ENCODE measurements around the gene LEO1.

DNA sequence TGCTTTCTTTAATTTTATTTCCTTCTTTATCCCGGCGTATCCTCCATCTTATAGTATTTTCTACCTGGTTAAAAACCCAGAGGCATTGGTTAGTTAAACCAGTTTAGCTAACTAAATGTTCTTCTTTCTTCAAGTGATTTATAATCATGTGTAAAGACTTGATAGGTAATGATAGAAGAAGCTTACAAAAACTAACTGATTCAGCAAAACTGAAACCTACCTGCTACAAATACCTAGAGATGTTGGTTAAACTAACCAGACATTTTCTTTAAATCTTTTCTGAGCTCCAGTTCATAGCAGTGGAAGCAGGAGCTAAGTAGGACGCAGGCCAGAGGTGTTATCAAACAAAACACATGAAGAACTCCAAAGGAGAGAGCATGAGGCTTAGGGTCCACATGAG lies 44.8 kb downstream of the LEO1 start:
- TF ChIP-seq CTCF (IDR thresholded peaks at IDR 0.05; ENCODE audit: low read length) (no peak), EZH2 (IDR thresholded peaks at IDR 0.05; ENCODE audit: borderline replicate concordance, low read length) (no peak)
